Measurements from ENCODE around the gene ZNF43.
A peak's percentile ranks its signal among the peaks of the same experiment; 100 is the strongest.
"Not testable (repeated sequence)": the region's sequence is repeated elsewhere in the genome, so short reads cannot be mapped to it uniquely, and the experiment has no call there.

Gene ZNF43

GRCh38 chr19:21835810-21836444 is at the start of gene ZNF43:
Gene ZNF43, minus strand, starts transcription at chr19:21836182. Its CDS starts 144 bp downstream, at chr19:21836038.
- DNase-seq (ENCODE audit: low spot score): no peak

GRCh38 chr19:21885516-21885915 is 49.5 kb upstream of the ZNF43 start:
- not testable (repeated sequence) for DNase-seq (ENCODE audit: low spot score)

DNA sequence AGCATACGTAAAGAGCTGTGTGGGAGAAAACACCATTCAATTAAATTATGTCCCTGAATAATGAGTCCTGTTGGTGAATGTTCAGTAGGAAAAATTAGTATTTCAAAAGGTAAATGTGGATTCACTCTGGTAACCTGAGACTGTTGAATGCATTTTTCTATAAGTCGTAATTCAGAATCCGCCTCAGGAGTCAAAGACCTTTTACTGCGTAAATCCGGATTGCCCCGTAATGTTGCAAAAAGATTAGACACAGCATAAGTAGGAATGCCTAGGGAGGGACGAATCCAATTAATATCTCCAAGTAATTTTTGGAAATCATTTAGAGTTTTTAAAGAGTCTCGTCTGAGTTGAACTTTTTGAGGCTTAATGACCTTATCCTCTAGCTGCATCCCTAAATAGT is 48.8 kb upstream of the ZNF43 start:
- DNase-seq (ENCODE audit: low spot score): not testable (repeated sequence)

GRCh38 chr19:21883516-21883915 is 47.5 kb upstream of the ZNF43 start:
- DNase-seq (ENCODE audit: low spot score): no peak

GRCh38 chr19:21880761-21881160 is 44.8 kb upstream of the ZNF43 start:
- DNase-seq (ENCODE audit: low spot score): peak; percentile 20

DNA sequence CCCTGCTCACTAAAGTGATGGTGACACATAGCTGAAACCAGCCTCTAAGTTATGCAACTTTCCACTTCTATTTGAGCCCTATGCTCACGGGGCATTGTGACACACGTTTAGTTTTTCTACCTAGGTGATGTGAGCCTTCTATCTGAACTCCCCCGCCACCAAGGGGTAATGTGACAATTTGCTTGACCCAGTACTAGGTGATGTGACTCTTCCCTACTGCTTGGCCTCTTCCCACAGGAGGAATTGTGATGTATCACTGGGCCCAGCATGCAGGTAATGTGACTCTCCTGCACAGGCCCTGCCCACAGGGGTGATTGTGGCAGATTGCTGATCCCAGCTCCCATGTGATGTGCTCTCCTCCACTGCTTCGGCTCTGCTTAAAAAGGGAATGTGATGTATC is 42.7 kb upstream of the ZNF43 start:
- DNase-seq (ENCODE audit: low spot score): no peak

- no peak for DNase-seq (ENCODE audit: low spot score)
These were observed 42.0 kb upstream of the ZNF43 start for GRCh38 chr19:21877976-21878375.

GRCh38 chr19:21876608-21877007 is 40.6 kb upstream of the ZNF43 start:
- DNase-seq (ENCODE audit: low spot score): not testable (repeated sequence)

DNA sequence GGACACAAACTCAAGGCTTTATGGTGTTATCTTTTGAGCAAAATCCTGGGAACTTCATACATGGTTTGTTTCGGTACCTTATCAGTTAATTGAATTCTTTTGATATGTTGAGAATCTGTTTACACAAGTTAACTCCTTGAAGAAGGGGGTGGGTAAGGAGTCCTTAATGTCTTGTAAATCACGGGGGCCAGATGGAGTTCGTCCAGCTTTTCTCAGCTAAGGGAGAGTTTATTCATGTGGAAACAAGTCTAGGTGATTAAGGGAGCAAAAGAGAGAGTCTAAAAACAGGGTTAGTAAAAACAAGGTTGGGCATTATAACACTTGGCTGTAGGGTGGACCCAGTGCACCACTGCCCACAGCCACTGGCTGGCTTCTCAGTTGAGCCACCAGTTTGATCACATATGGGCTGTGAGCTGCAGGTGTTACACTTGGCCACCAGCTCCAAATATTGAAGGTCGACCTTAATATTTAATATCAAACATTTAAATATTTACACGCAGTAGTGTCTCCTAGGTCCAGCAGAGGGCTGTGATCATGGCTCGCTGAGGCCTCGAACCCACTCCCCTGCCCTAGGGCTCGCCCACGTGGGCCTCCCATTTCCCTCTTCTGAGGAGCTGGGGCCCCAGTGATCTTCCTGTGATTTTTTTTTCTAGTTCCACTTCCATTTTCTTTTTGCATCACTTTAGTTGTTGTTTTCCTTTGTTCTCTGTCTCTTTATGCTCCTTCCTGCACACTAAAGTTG is 21.0 kb upstream of the ZNF43 start:
- no peak for DNase-seq (ENCODE audit: low spot score)

GRCh38 chr19:21851596-21852345 is 15.8 kb upstream of the ZNF43 start:
- DNase-seq (ENCODE audit: low spot score): no peak

DNA sequence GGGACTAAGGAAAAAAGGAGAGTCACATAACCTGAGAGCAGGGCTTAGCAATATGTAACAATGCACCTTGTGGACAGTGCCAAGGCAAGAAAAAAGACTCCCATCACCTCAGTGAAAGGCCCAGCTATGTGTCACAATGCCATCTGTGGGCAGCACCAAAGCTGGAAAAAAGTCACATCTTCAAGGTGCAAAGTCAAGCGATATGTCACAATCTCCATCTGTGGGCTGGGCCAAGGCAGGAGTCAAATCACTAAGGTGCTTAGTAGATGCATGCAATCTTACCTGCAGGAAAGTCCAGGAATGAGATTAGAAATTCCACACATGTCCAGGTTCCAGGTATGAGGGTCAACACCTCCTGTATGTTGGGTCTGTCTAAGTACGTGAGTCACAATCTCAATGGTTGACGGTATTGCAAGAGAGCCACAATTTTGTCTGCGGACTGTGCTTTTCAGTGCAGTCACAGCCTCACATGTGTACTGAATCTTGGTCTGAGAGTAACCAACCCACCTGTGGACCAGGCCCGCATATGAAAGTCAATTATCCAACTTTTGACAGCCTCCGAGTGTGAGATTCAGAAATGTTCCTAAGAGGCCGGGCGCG is 14.8 kb upstream of the ZNF43 start:
- DNase-seq (ENCODE audit: low spot score): no peak

DNA sequence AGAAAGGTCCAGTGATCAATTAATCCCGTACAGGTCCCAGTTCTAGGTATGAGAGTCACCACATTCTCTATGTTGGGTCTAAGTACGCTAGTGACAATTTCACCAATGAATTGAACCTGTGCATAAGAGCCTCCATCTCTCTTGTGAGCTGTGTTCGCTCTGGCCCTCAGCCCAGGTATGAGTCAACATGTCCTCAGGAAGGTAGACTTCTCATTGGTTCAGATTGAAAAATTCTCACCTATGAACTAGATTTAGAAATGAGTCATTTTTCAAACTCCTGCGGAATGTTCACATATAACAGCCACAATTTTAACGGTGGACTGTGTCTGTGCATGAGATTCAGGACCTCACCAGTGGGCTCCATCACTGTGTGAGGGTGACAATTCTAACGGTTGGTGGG is 12.7 kb upstream of the ZNF43 start:
- peak; percentile 39 for DNase-seq (ENCODE audit: low spot score)

GRCh38 chr19:21843081-21843480 is 7.1 kb upstream of the ZNF43 start:
- DNase-seq (ENCODE audit: low spot score): no peak

- no peak for DNase-seq (ENCODE audit: low spot score)
These were observed 5.6 kb upstream of the ZNF43 start for GRCh38 chr19:21841488-21842097.

DNA sequence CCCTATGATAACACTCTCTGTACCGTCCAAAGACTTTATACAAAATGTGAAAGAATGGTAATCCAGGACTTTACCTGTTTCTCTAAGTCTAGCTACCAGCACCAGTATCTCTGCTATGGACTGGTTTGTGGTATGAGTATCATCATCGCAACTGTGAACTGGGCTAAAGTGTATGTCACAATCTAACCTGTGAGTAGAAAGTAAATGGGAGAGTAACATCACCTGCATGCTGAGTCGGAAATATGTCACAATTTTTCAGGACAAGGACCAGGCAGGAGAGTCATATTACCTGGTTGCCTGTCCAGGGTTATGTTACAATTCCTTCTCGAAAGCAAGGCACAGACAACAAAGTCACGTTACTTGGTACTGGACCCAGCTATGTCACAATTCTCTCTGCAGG is 5.1 kb upstream of the ZNF43 start:
- no peak for DNase-seq (ENCODE audit: low spot score)

GRCh38 chr19:21839976-21840375 is 4.0 kb upstream of the ZNF43 start:
- DNase-seq (ENCODE audit: low spot score): no peak

- DNase-seq (ENCODE audit: low spot score): no peak
These were observed 2.7 kb upstream of the ZNF43 start for GRCh38 chr19:21838646-21839045.

DNA sequence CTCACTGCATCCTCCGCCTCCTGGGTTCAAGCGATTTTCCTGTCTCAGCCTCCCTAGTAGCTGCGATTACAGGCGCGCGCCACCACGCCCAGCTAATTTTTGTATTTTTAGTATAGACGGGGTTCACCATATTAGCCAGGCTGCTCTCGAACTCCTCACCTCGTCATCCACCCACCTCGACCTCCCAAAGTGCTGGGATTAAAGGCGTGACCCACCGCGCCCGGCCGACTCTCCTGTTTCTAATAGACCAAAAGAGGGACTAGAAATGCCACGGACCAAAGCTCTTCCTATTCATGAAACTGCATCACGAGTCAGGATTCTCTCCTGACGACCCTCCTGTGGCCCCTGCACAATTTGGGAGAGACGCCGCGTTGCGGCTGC is 563 bp downstream of the ZNF43 start:
- no peak for DNase-seq (ENCODE audit: low spot score)

DNA sequence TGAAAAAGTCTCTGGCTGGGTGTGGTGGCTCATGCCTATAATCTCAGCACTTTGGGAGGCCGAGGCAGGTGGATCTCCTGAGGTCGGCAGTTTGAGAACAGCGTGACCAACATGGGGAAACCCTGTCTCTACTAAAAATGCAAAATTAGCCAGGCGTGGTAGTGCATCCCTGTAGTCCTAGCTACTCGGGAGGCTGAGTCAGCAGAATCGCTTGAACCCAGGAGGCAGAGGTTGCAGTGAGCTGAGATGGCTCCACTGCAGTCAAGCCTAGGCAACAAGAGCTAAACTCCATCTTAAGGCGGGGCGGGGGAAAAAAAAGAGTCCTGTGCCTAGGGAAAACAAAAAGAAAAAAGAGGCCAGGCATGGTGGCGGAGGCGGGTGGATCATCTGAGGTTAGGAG is 2.2 kb downstream of the ZNF43 start:
- no peak for DNase-seq (ENCODE audit: low spot score)

GRCh38 chr19:21824679-21825078 is 11.3 kb downstream of the ZNF43 start:
- DNase-seq (ENCODE audit: low spot score): no peak

GRCh38 chr19:21823224-21823623 is 12.8 kb downstream of the ZNF43 start:
- DNase-seq (ENCODE audit: low spot score): no peak

DNA sequence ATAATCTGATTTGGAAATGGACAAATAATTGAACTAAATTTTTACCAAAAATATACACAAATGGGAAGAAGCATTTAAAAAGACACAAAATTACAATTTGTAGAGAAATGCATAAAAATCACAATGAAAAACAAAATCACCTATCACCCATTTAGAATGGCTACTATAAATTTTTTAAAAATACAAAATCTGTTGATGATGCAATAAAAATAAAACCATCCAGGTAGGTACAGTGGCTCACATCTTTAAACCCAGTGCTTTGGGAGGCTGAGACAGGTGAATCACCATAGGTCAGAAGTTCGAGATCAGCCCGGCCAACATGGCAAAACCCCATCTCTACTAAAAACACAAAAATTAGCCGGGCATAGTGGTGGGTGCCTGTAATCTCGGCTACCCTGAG is 23.5 kb downstream of the ZNF43 start:
- no peak for DNase-seq (ENCODE audit: low spot score)

Measured in RKO (cell line).